EL (cell line): ENCODE results near the gene GMEB2.
"Not testable (repeated sequence)": the region's sequence is repeated elsewhere in the genome, so short reads cannot be mapped to it uniquely, and the experiment has no call there.

Experiments used
- DNase-seq: peaks from one replicate; pipeline ENCODE4 v3.0.0-alpha.2; 2016

The GMEB2 gene

DNA sequence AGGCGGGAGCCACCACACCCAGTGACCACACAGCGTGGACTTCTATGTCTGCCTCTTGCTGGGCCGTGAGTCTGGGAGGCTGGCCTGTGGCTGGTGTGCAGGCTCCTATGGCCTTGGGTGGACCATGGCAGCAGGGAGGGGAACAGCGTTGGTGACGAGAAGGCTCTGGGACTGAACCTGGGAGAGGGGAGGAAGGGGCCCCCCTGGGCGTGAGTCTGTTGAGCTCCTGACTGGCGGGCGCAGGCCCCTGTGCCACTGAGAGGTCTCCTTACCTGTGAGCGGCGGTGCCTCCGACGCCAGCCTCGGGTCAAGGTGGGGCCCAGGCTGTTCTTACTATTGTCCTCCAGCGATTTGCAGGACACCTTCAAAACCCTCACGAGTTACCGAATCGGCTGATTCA, 40.1 kb downstream of the GMEB2 start:
- DNase-seq: no peak

GRCh38 chr20:63585616-63586565, 41.0 kb downstream of the GMEB2 start:
- DNase-seq: no peak

- DNase-seq: no peak
Measured at GRCh38 chr20:63582382-63583063, 44.4 kb downstream of the GMEB2 start.

- DNase-seq: peak; percentile 37
Measured at GRCh38 chr20:63580796-63581461, 46.0 kb downstream of the GMEB2 start.

DNA sequence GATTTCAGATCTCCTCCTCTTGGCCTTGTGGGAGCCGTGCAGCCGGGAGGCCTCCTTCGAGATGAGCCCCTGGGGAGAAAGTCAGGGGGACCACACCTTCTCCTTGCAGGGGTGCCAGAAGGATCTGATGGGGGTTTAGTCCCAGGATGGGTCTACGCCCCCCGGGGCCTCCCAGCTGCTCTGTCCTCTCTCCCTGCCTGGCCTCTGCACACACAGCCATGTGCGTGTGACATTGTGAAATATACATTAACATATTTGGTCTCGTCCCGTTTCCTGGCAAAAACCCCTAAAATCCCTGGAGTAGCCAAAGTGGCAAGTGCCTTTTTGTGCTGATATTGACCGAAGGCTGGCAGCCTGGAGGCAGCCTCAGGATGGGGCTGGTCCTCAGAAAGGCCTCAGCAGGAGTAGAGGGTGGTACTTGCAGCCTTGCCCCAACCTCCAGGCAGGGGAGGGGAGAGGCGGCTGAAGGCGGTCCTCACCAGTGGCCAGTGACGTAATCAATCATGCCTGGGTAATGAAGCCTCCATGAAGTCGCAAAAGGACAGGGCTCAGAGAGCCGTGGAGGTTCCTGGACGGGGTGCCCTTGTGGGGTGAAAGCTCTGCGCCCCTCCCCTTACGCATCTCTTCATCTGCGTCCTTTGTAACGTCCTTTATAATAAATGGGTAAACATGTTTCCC, 47.7 kb downstream of the GMEB2 start:
- no peak for DNase-seq

DNA sequence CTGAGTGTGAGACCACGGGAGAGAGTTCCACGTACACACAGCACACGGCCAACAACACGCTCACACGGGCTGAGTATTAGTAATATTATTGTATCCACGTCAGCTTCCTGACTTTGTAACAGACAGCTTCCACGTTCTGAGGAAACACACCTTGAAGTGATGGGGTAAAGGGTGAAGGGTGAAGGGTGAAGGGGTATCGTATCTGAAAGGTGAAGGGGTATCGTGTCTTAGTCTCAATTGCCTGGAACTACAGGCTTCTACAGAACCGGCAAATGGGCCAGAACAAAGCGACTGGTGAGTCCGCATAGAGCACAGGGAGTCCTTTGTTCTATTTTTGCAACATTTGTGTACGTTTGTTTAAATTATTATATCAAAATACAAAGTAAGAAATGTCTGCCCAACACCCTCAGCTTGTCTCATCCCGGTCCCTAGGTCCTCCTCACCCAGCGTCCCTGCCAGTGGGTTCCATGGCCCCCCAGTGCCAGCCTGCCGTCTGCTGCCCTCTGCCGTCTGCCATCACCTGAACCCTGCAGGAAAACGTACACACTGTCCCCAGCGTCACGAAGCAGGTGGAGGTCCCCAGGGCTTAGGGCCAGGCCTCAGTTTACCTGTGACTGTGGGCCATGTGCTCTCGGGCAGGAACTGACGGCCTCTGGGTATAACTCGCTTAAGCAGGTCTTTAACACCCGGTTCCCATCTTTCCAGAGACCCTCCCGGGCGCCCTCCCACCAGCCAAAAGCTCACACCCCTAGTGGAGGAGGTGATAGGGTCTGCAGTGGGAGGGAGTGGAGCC, 48.5 kb downstream of the GMEB2 start:
- DNase-seq: no peak

- no peak for DNase-seq
Measured at GRCh38 chr20:63577317-63577894, 49.5 kb downstream of the GMEB2 start.

GRCh38 chr20:63576311-63576710, 50.6 kb downstream of the GMEB2 start:
- DNase-seq: no peak

- DNase-seq: peak; percentile 57
Measured at GRCh38 chr20:63574829-63575743, 51.8 kb downstream of the GMEB2 start.

DNA sequence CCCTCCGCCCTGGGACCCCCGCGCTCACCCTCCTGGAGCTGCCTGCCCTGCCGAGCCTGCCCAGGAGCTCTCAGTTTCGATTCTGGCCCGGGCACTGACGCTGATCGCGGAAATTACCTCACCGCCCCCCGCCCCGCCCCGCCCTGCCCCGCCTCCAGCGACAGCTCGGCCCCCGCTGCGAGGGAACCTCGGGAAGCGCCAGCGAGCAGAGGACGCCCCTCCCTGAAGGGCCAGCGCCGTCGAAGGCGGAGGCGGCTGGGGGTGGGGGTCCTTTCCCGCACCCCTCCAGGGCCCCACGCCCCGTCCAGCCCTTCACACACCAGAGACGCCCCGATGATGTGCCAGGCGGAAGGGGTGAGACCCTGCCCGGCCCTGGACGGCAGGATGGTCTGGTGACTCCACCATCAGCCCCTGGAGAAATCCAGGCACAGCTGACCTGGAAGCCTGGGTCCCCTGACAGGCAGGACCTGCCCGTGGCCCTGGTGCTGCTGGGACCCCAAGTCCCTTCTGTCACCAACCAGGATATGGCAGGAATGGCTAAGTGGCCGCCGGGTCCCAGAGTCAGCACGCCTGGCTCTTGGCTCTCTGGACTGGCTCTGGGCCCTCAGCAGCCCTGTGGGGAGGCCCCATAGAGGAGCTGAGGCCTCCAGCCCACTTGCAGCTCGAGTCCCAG, 52.6 kb downstream of the GMEB2 start, which contains the start of gene HELZ2:
HELZ2 (minus strand) TSS at position 84 of the 673 bp plus-strand sequence. CDS start 1,854 bp downstream, outside the sequence.
- DNase-seq: peak; percentile 81

DNA sequence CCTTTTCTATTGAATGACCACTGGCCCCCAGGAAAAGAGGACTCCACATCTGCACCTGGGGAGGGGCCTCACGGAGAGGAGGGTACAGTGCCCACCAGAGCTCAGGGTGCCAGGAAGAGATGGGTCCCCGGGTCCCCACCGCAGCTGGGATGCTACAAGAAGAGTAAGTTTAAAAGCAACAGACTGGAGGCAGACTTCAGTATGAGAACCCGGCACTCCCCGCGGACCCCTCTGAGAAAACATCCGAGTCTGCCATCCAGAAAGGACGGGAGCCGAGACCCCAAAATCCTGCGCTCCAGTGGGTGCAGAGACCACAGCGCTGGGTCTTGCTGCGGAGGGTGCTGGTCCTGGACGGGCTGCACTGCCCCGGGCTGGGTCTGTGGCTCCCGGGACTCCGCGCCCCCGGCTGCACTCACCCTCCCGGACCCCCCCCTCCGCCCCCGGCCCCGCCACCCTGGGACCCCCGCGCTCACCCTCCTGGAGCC, 53.2 kb downstream of the GMEB2 start:
- no peak for DNase-seq

- no peak for DNase-seq
Measured at GRCh38 chr20:63572788-63573646, 53.9 kb downstream of the GMEB2 start.

- no peak for DNase-seq
Measured at GRCh38 chr20:63572071-63572787, 54.7 kb downstream of the GMEB2 start.

- not testable (repeated sequence) for DNase-seq
Measured at GRCh38 chr20:63571087-63571478, 55.8 kb downstream of the GMEB2 start.

GRCh38 chr20:63570281-63571086, 56.4 kb downstream of the GMEB2 start:
- no peak for DNase-seq

- no peak for DNase-seq
Measured at GRCh38 chr20:63568986-63569949, 57.6 kb downstream of the GMEB2 start.
